Glutamatergic neuron (in vitro differentiated cells): ENCODE data around the gene EVC2. TPM values are rescaled to one million over a fixed set of nuclear protein-coding genes. Genes with fewer than 3 reads are reported as not detected.
A peak's percentile ranks its signal among the peaks of the same experiment; 100 is the strongest.

Experiments used
- DNase-seq: peaks from one replicate; pipeline ENCODE4 v3.0.0; 2022
- H3K27ac Mint-ChIP-seq: one replicate; pipeline ENCODE4 v1.8.0; 2020; ENCODE audit warnings: mild to moderate bottlenecking, mixed read lengths, inconsistent platforms; ENCODE audit not compliant: unreplicated experiment
- H3K27me3 Mint-ChIP-seq: one replicate; pipeline ENCODE4 v1.8.0; 2020; ENCODE audit warnings: mild to moderate bottlenecking, moderate library complexity, mixed read lengths, inconsistent platforms; ENCODE audit not compliant: unreplicated experiment
- H3K36me3 Mint-ChIP-seq: one replicate; pipeline ENCODE4 v1.8.0; 2020; ENCODE audit warnings: mild to moderate bottlenecking, mixed read lengths, inconsistent platforms; ENCODE audit not compliant: unreplicated experiment
- H3K4me1 Mint-ChIP-seq: one replicate; pipeline ENCODE4 v1.8.0; 2020; ENCODE audit warnings: mild to moderate bottlenecking, low read depth, mixed read lengths, inconsistent platforms; ENCODE audit not compliant: unreplicated experiment
- H3K4me3 Mint-ChIP-seq: one replicate; pipeline ENCODE4 v1.8.0; 2020; ENCODE audit warnings: mild to moderate bottlenecking, mixed read lengths, inconsistent platforms; ENCODE audit not compliant: unreplicated experiment
- H3K9me3 Mint-ChIP-seq: one replicate; pipeline ENCODE4 v1.8.0; 2020; ENCODE audit warnings: mild to moderate bottlenecking, moderate library complexity, mixed read lengths, inconsistent platforms; ENCODE audit not compliant: unreplicated experiment
- total RNA-seq: library from RNA; stranded (reverse); fragmentation: NEBNext Ultra II Directional; extraction: Animal tissue kit (Norgen Biotek cat#: 25700); gene quantifications from one replicate; pipeline ENCODE4 v1.2.1, GENCODE V29; 2021; ENCODE audit not compliant: unreplicated experiment
- TF ChIP-seq, protein P1 (sequence below): fragments of 200-600 bp; sonication (generic); IDR thresholded peaks from one replicate; pipeline ENCODE4 v1.5.0; 2021; ENCODE audit not compliant: partially characterized antibody, unreplicated experiment

EVC2 gene
- total RNA-seq, 1 donor from 2014 or later = 2.3 TPM

DNA sequence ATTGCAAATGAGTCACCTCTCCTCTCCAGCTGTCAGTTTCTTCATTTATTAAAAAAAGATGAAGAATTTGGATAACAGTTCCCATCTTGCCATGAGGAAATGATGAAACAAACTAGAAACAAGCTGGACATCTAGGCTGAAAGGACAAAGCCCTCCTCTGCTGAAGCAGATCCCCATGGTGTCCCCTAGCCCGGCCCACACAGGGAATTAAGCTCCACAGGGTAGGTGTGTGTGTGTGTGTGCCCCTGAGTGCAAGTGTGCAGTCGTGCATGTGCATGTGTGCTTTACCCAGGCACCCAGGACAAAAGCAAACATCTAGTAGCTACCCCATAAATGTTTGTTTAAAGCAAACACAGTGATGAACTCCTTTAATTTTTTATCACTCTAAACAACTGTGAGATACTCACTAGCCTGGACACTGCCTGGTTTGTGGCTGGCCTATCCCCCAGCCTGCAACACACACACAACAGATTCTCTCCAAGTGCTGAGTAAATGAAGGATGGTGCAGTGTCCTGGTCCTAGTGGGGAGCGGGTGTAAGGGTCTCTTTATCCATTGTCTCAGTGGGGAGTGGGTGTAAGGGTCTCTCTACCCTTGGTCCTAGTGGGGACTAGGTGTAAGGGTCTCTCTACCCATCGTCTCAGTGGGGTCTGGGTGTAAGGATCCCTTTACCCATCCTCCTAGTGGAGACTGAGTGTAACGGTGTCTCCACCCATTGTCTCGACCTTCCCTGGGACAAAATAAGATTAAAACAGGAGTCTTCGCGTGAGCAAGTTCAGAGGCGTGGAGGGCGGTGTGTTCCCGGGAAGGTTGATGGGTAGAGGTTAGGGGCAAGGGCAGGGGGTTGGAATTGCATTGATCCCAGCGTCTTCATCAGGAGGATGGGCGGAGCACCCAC lies 2.0 kb upstream of the EVC2 start:
- no peak for DNase-seq
- H3K27me3 Mint-ChIP-seq = peaks cover 9% of the 10 kb centered on the region

DNA sequence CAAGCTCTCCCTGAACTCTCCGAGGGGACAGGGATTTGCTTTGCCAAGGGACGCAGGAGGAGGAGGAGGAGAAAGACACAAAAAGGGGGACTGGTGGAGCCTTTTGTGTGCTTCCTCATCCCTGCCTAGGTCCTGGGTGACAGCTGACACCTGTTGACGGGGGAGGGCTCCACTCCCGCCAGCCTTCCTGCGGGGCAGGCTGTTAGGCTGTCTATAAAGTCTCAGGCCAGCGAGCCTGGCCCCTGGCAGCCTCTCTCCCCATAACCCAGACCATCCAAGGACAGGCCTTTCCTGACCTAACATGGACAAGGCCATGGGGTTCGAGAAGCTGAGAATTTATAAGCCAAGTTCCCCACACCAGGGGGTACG lies 832 bp upstream of the EVC2 start:
- Mint-ChIP-seq H3K4me1 (peaks cover 7% of the 10 kb centered on the region), H3K9me3 (peaks cover 13% of the 10 kb centered on the region), H3K4me3 (no peak overlapping the region), H3K27me3 (peaks cover 9% of the 10 kb centered on the region), H3K36me3 (peaks cover 6% of the 10 kb centered on the region), H3K27ac (no peak overlapping the region)
- TF ChIP-seq, protein P1, sequence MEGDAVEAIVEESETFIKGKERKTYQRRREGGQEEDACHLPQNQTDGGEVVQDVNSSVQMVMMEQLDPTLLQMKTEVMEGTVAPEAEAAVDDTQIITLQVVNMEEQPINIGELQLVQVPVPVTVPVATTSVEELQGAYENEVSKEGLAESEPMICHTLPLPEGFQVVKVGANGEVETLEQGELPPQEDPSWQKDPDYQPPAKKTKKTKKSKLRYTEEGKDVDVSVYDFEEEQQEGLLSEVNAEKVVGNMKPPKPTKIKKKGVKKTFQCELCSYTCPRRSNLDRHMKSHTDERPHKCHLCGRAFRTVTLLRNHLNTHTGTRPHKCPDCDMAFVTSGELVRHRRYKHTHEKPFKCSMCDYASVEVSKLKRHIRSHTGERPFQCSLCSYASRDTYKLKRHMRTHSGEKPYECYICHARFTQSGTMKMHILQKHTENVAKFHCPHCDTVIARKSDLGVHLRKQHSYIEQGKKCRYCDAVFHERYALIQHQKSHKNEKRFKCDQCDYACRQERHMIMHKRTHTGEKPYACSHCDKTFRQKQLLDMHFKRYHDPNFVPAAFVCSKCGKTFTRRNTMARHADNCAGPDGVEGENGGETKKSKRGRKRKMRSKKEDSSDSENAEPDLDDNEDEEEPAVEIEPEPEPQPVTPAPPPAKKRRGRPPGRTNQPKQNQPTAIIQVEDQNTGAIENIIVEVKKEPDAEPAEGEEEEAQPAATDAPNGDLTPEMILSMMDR = no peak
- no peak for DNase-seq

More for the DNA sequence above, 2.0 kb upstream of the EVC2 start:
- Mint-ChIP-seq H3K27ac (peak overlapping the region; percentile 28), H3K4me3 (peak overlapping the region; percentile 92), H3K9me3 (peaks cover 13% of the 10 kb centered on the region), H3K4me1 (peaks cover 7% of the 10 kb centered on the region), H3K36me3 (peaks cover 9% of the 10 kb centered on the region)
- TF ChIP-seq, protein P1 = peak; percentile 51

DNA sequence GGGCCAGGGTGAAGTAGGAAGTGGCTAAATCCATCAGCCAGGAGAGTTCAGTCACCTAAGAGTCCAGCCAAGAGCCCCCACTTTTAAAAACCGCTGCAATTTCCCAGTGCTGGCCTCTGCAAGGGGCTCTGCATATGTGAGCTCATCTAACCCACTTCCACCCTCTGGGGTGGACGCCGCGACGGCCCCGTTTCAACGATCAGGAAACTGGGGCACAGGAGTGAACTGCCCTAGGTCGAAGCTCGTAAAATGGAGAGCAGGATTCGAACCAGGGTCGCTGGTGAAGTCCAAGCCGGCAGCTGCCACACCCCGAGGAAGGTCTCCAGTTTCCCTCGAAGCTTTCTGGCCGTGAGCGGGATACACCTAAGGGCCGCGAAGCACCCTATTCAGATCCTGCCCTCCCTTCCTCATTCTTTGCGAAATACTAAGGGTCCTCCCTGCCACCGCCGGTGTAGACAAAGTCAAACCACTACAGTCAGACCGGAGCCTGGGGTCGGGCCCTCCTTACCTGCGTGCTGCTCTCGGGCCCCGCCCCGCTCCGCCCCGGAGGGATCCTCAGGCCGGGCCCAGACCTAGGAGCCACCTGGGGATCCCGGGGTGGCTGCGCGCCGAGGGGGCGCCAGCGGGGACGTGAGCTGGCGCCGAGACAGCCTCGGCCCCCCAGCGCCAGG lies 446 bp downstream of the EVC2 start:
- peaks cover 7% of the 10 kb centered on the region for H3K4me1 Mint-ChIP-seq
- peaks cover 15% of the 10 kb centered on the region for H3K36me3 Mint-ChIP-seq
- H3K27me3 Mint-ChIP-seq = peaks cover 9% of the 10 kb centered on the region
- TF ChIP-seq, protein P1 = no peak
- DNase-seq = no peak
- no peak overlapping the region for H3K27ac Mint-ChIP-seq
- H3K9me3 Mint-ChIP-seq = peaks cover 19% of the 10 kb centered on the region
- peak overlapping the region; percentile 80 for H3K4me3 Mint-ChIP-seq

DNA sequence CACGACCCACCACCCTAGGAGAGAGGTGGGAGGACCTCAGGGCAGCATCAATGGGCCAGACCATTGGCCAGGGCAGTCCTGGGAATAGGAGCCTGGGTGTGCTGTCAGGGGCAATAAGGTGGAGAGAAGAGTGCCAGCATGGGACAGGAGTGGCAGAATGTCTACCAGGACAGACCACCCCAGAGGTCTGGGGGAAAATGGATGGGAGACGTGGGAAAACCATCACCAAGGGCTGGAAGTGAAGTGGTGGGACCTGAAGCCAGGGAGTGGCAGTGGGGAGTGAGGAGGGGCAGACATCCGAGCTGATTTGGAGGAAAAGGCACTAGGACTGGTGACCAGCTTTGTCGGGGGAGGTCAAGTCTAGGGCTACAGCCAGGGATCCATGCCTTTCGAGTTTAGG lies 993 bp downstream of the EVC2 start:
- no peak overlapping the region for H3K27ac Mint-ChIP-seq
- peaks cover 20% of the 10 kb centered on the region for H3K36me3 Mint-ChIP-seq
- TF ChIP-seq, protein P1 = no peak
- H3K4me1 Mint-ChIP-seq = peaks cover 7% of the 10 kb centered on the region
- H3K4me3 Mint-ChIP-seq = peak overlapping the region; percentile 80
- H3K27me3 Mint-ChIP-seq = peaks cover 5% of the 10 kb centered on the region
- DNase-seq = no peak
- peaks cover 19% of the 10 kb centered on the region for H3K9me3 Mint-ChIP-seq
